PC-9 (cell line): ENCODE results near the gene LRRC1. TPM values are rescaled to one million over a fixed set of nuclear protein-coding genes. Genes with fewer than 3 reads are reported as not detected.

Experiments
- BruUV-seq: library from RNA; stranded (reverse); fragments of 400-500 nt; replicated peaks from 2 replicates; lab custom pipeline; 2021; lab: Mats Ljungman, UMichigan
- CTCF ChIA-PET: fragments of 300-600 bp; sonication (Branson Sonifier 250); formaldehyde crosslinking; loops from one replicate; lab custom pipeline; 2022; ENCODE audit warnings: antibody characterized with exemption; lab: Charles Lee
- POLR2A ChIA-PET: fragments of 300-600 bp; sonication (Branson Sonifier 250); formaldehyde crosslinking; loops from one replicate; lab custom pipeline; 2022; ENCODE audit warnings: antibody characterized with exemption; ENCODE audit not compliant: unreplicated experiment; lab: Charles Lee
- DNase-seq, 2 experiments: peaks; one replicate each; pipeline versions ENCODE4 v3.0.0 to v3.0.0-alpha.2; 2015 to 2022; ENCODE audit warnings: mixed read lengths in 1 of 2
- H2AFZ ChIP-seq: fragments of 200-600 bp; sonication (generic); 2 replicates; pipeline ENCODE4 v1.8.1; 2017; ENCODE audit warnings: antibody characterized with exemption
- H3F3A ChIP-seq: fragments of 200-600 bp; sonication (generic); 2 replicates; pipeline ENCODE4 v1.8.1; 2017; ENCODE audit warnings: antibody characterized with exemption, mild to moderate bottlenecking, low read depth; ENCODE audit not compliant: insufficient read depth
- H3K27ac ChIP-seq: fragments of 200-600 bp; sonication (generic); 2 replicates; pipeline ENCODE4 v1.6.1; 2016; ENCODE audit warnings: mixed run types
- H3K27me3 ChIP-seq: fragments of 200-600 bp; sonication (generic); 2 replicates; pipeline ENCODE4 v1.6.1; 2016; ENCODE audit warnings: low read depth, mixed run types; ENCODE audit not compliant: insufficient read depth
- H3K36me3 ChIP-seq: fragments of 200-600 bp; sonication (generic); 2 replicates; pipeline ENCODE4 v1.6.1; 2016; ENCODE audit warnings: low read depth, mixed run types
- H3K4me1 ChIP-seq: fragments of 200-600 bp; sonication (generic); replicated peaks from 2 replicates; pipeline ENCODE4 v1.6.1; 2016; ENCODE audit warnings: mixed run types; ENCODE audit not compliant: insufficient read depth
- H3K4me2 ChIP-seq: fragments of 200-600 bp; sonication (generic); 2 replicates; pipeline ENCODE4 v1.6.1; 2017; ENCODE audit warnings: mixed run types
- H3K4me3 ChIP-seq: fragments of 200-600 bp; sonication (generic); 2 replicates; pipeline ENCODE4 v1.6.1; 2016; ENCODE audit warnings: mixed run types
- H3K79me2 ChIP-seq: fragments of 200-600 bp; sonication (generic); 2 replicates; pipeline ENCODE4 v1.6.1; 2017; ENCODE audit warnings: low read depth, mixed run types
- H3K9me2 ChIP-seq: fragments of 200-600 bp; sonication (generic); 2 replicates; pipeline ENCODE4 v1.8.1; 2017; ENCODE audit warnings: mild to moderate bottlenecking; ENCODE audit not compliant: insufficient read depth
- H3K9me3 ChIP-seq: fragments of 200-600 bp; sonication (generic); 2 replicates; pipeline ENCODE4 v1.8.1; 2016; ENCODE audit warnings: low read depth; ENCODE audit not compliant: insufficient read depth
- H4K20me1 ChIP-seq: fragments of 200-600 bp; sonication (generic); 2 replicates; pipeline ENCODE4 v1.8.1; 2017; ENCODE audit not compliant: insufficient read depth
- EZH2 ChIP-seq: fragments of 200-600 bp; sonication (generic); IDR thresholded peaks from 2 replicates; pipeline ENCODE4 v1.8.0; 2017; ENCODE audit warnings: antibody characterized with exemption, low read depth
- intact Hi-C: fragments of 100-400 bp; cut with micrococcal nuclease; formaldehyde crosslinking; loops from one replicate; pipeline ENCODE4 v1.10.0; 2022; ENCODE audit not compliant: unreplicated experiment
- total RNA-seq: library from RNA; stranded (reverse); gene quantifications from 2 replicates; pipeline ENCODE4 v1.2.3, GENCODE V29; 2021
- TF ChIP-seq, protein P1 (sequence below): fragments of 200-600 bp; sonication (generic); conservative IDR thresholded peaks from 2 replicates; pipeline ENCODE4 v1.6.1; 2017; ENCODE audit warnings: mixed run types, antibody characterized with exemption, mild to moderate bottlenecking, moderate library complexity

Gene LRRC1
- total RNA-seq, 1 experiment from 2014 or later, result 26.4 TPM

DNA sequence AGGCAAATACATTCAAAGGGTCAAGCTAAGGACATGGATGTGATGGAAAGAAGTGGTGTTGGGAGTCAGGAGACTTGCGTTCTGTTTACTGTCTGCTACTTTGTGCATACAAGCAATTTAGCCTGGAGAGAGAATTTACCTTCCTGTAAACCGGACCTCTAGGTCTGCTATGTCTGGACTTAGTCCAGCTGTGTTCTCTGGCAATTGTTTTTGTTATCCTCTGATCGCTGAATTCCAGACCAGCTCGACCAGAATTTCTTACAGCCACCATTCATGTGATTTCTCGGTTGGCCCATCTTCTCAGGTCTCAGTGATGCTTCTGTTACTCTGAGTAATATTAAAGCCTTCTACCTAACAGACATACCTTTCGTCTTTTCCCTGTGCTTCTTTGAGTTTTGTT, 75.2 kb downstream of the LRRC1 start:
- Histone ChIP-seq H3K4me1 (no peaks in the 10 kb centered on the region), H3K9me2 (no peaks in the 10 kb centered on the region), H3K27me3 (no peaks in the 10 kb centered on the region), H3K4me2 (no peak overlapping the region), H3K79me2 (peaks cover 42% of the 10 kb centered on the region), H3K4me3 (no peak overlapping the region), H3F3A (0 out of 2 replicates have a peak, but pooled peaks cover 7% of the 10 kb centered on the region), H3K27ac (no peak overlapping the region), H2AFZ (no peak overlapping the region), H3K36me3 (no peaks in the 10 kb centered on the region), H4K20me1 (no peaks in the 10 kb centered on the region), H3K9me3 (no peaks in the 10 kb centered on the region)
- DNase-seq, result peak in 1 of 2 experiments; percentile 24
- intact Hi-C loops, result no loop called here
- TF ChIP-seq, protein P1, sequence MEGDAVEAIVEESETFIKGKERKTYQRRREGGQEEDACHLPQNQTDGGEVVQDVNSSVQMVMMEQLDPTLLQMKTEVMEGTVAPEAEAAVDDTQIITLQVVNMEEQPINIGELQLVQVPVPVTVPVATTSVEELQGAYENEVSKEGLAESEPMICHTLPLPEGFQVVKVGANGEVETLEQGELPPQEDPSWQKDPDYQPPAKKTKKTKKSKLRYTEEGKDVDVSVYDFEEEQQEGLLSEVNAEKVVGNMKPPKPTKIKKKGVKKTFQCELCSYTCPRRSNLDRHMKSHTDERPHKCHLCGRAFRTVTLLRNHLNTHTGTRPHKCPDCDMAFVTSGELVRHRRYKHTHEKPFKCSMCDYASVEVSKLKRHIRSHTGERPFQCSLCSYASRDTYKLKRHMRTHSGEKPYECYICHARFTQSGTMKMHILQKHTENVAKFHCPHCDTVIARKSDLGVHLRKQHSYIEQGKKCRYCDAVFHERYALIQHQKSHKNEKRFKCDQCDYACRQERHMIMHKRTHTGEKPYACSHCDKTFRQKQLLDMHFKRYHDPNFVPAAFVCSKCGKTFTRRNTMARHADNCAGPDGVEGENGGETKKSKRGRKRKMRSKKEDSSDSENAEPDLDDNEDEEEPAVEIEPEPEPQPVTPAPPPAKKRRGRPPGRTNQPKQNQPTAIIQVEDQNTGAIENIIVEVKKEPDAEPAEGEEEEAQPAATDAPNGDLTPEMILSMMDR, result no peak
- TF ChIP-seq EZH2, result no peak
- CTCF ChIA-PET, result no interaction called here
- POLR2A ChIA-PET, result no interaction called here
- no TSS peak for BruUV-seq

DNA sequence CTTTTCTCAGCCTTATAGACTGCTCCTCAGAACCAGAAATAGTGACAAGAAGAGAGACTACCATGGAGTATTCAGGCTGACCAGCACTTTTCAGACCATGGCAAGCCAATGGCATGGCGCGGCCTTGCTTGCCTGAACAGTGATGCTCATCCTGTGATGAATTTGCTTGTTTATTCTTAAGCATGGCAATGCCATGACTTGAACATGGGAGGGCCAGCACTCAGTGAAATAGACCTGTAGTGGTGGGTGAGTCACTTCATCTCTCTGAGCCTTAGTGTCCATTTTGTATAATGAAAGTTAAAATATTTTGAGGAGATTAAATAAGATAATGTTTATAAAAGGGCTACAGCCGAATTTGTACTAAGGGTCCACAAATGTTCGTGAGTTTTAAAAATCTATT, 79.1 kb downstream of the LRRC1 start:
- Histone ChIP-seq H3K9me3 (no peaks in the 10 kb centered on the region), H4K20me1 (no peaks in the 10 kb centered on the region), H3F3A (0 out of 2 replicates have a peak, but pooled peaks cover 7% of the 10 kb centered on the region), H3K79me2 (peaks cover 32% of the 10 kb centered on the region), H3K4me1 (no peaks in the 10 kb centered on the region), H3K36me3 (no peaks in the 10 kb centered on the region), H3K27ac (no peak overlapping the region), H3K4me3 (no peak overlapping the region), H2AFZ (no peak overlapping the region), H3K4me2 (no peak overlapping the region), H3K27me3 (no peaks in the 10 kb centered on the region), H3K9me2 (no peaks in the 10 kb centered on the region)
- POLR2A ChIA-PET, result no interaction called here
- intact Hi-C loops, result no loop called here
- DNase-seq, result no peak
- CTCF ChIA-PET, result interaction anchor here (0.6 kb wide), 1 partner anchor 25 kb away, joined by 4 read pairs; no protein-coding TSS in a partner anchor
- no peak for TF ChIP-seq EZH2
- TF ChIP-seq, protein P1, result no peak
- BruUV-seq, result no TSS peak

DNA sequence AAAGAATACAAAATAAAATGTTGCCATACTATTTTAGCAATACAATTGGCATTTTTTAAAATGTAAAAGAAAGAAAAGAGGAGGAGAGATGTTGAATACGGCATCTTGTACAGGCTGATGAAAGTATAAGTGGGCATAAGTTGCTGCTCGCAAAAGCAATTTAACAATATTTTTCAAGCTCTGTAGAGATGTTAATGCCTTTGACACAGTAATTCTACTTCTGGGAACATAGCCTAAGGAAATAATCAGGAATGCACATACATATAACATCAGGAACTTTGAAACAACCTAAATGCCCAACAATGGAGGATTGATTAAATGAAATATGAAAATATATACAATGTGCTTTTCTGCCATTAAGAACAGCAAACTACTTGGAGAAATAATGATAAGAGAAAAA, 80.2 kb downstream of the LRRC1 start:
- H3K4me1 ChIP-seq, result no peaks in the 10 kb centered on the region
- no peak overlapping the region for H3K27ac ChIP-seq
- intact Hi-C loops, result no loop called here
- peaks cover 32% of the 10 kb centered on the region for H3K79me2 ChIP-seq
- no peak overlapping the region for H2AFZ ChIP-seq
- H3K27me3 ChIP-seq, result no peaks in the 10 kb centered on the region
- no peak overlapping the region for H3K4me2 ChIP-seq
- DNase-seq, result no peak
- H3F3A ChIP-seq, result 0 out of 2 replicates have a peak, but pooled peaks cover 7% of the 10 kb centered on the region
- ChIA-PET POLR2A (no interaction called here), CTCF (no interaction called here)
- no peaks in the 10 kb centered on the region for H3K36me3 ChIP-seq
- no peak for TF ChIP-seq EZH2
- TF ChIP-seq, protein P1, result no peak
- H4K20me1 ChIP-seq, result no peaks in the 10 kb centered on the region
- no peaks in the 10 kb centered on the region for H3K9me3 ChIP-seq
- H3K9me2 ChIP-seq, result no peaks in the 10 kb centered on the region
- no TSS peak for BruUV-seq
- H3K4me3 ChIP-seq, result no peak overlapping the region
